A549 (cell line): ENCODE results near the gene THBS1.

ENCODE experiments used
- ELK1 ChIP-seq: fragments of 150-350 bp; IDR thresholded peaks from 2 replicates; pipeline ENCODE4 v1.6.1; 2014; ENCODE audit warnings: low read depth, mild to moderate bottlenecking, low read length
- MYC ChIP-seq: IDR thresholded peaks from 2 replicates; pipeline ENCODE4 v1.6.1; 2012; ENCODE audit warnings: mild to moderate bottlenecking, inconsistent platforms, low read length, improper control_type of control experiment, borderline replicate concordance
- SMC3 ChIP-seq: fragments of >200 bp; sonication (Bioruptor Twin); formaldehyde crosslinking; IDR thresholded peaks from 3 replicates; pipeline ENCODE4 v1.6.1; 2018; ENCODE audit warnings: inconsistent platforms
- TF ChIP-seq, protein P1 (sequence below): fragments of >200 bp; sonication (Bioruptor Twin); formaldehyde crosslinking; IDR thresholded peaks from 3 replicates; pipeline ENCODE4 v1.5.1; 2016

DNA sequence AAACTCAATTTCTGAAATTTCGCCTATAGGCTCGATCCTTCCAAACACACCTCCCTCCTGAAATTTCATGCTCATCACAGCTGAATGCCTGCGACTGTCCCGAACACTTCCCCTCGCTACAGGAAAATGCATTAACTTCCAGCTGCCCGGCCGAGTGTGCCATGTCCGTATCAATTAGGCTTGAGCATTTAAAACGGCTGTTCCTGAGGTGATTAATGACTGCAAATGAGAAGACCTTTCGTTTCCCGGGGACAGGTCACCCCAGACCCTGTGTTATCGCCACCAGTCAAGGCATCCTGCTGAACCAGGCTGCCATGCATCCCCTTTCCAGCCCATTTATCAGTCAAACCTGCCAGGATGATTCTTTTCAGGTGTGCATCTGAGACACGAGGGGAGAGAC is 63.3 kb downstream of the THBS1 start:
- TF ChIP-seq, protein P1, sequence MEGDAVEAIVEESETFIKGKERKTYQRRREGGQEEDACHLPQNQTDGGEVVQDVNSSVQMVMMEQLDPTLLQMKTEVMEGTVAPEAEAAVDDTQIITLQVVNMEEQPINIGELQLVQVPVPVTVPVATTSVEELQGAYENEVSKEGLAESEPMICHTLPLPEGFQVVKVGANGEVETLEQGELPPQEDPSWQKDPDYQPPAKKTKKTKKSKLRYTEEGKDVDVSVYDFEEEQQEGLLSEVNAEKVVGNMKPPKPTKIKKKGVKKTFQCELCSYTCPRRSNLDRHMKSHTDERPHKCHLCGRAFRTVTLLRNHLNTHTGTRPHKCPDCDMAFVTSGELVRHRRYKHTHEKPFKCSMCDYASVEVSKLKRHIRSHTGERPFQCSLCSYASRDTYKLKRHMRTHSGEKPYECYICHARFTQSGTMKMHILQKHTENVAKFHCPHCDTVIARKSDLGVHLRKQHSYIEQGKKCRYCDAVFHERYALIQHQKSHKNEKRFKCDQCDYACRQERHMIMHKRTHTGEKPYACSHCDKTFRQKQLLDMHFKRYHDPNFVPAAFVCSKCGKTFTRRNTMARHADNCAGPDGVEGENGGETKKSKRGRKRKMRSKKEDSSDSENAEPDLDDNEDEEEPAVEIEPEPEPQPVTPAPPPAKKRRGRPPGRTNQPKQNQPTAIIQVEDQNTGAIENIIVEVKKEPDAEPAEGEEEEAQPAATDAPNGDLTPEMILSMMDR, result no peak
- TF ChIP-seq ELK1 (no peak), MYC (no peak), SMC3 (no peak)
